ENCODE data around the gene XBP1. TPM values are rescaled to one million over a fixed set of nuclear protein-coding genes. Genes with fewer than 3 reads are reported as not detected.
"Not testable (repeated sequence)": the region's sequence is repeated elsewhere in the genome, so short reads cannot be mapped to it uniquely, and the experiment has no call there.

XBP1 gene
- total RNA-seq, 2 experiments from 2014 or later = 263 to 266 TPM

- POLR2A ChIA-PET = interaction anchor here (10.0 kb wide), 1 partner anchor 15 kb away, joined by 360 read pairs; the partner anchor contains the start of gene XBP1
- DNase-seq = no peak
- no peaks in the 10 kb centered on the region for H3K9me3 Mint-ChIP-seq
- no peak overlapping the region for H3K4me3 Mint-ChIP-seq
- no peaks in the 10 kb centered on the region for H3K27me3 Mint-ChIP-seq
- H3K27ac Mint-ChIP-seq = no peak overlapping the region
- peaks cover 55% of the 10 kb centered on the region for H3K36me3 Mint-ChIP-seq (ENCODE audit: low read depth)
- CTCF ChIA-PET = interaction anchor here (1.0 to 1.2 kb wide), 2 partner anchors 14 to 25 kb away, joined by 4 to 5 read pairs; no protein-coding TSS in a partner anchor
- H3K4me1 Mint-ChIP-seq = peaks cover 86% of the 10 kb centered on the region
Observed at GRCh38 chr22:28815111-28815510, 14.7 kb upstream of the XBP1 start.

- H3K9me3 Mint-ChIP-seq = no peaks in the 10 kb centered on the region
- H3K4me1 Mint-ChIP-seq = peaks cover 87% of the 10 kb centered on the region
- no peak for DNase-seq
- ChIA-PET CTCF (interaction anchor here (1.2 to 2.5 kb wide), 2 partner anchors 8 to 24 kb away, joined by 5 to 14 read pairs; no protein-coding TSS in a partner anchor), POLR2A (interaction anchor here (1.6 to 10.0 kb wide), 4 partner anchors 8 to 453 kb away, joined by 3 to 360 read pairs (median 34); partner anchors contain the start of genes CCDC117 and XBP1)
- H3K27ac Mint-ChIP-seq = peak overlapping the region; percentile 99
- peaks cover 58% of the 10 kb centered on the region for H3K36me3 Mint-ChIP-seq (ENCODE audit: low read depth)
- H3K27me3 Mint-ChIP-seq = no peaks in the 10 kb centered on the region
- H3K4me3 Mint-ChIP-seq = no peak overlapping the region
Observed at GRCh38 chr22:28813772-28814518, 13.6 kb upstream of the XBP1 start.

- no peaks in the 10 kb centered on the region for H3K9me3 Mint-ChIP-seq
- H3K4me3 Mint-ChIP-seq = peak overlapping the region; percentile 77
- peaks cover 85% of the 10 kb centered on the region for H3K4me1 Mint-ChIP-seq
- DNase-seq = no peak
- peak overlapping the region; percentile 99 for H3K27ac Mint-ChIP-seq
- H3K36me3 Mint-ChIP-seq (ENCODE audit: low read depth) = peaks cover 56% of the 10 kb centered on the region
- ChIA-PET CTCF (interaction anchor here (0.5 to 5.8 kb wide), 11 partner anchors 9 to 919 kb away, joined by 3 to 52 read pairs (median 5); partner anchors contain the start of genes CCDC117 and XBP1), POLR2A (interaction anchor here (0.9 to 10.0 kb wide), 10 partner anchors 10 to 893 kb away, joined by 3 to 360 read pairs (median 10); partner anchors contain the start of genes CCDC117, CHEK2, HSCB and PITPNB)
- H3K27me3 Mint-ChIP-seq = no peaks in the 10 kb centered on the region
Observed at GRCh38 chr22:28812516-28812915, 12.1 kb upstream of the XBP1 start.

GRCh38 chr22:28810821-28811491 lies 10.6 kb upstream of the XBP1 start:
- Mint-ChIP-seq H3K4me1 (peaks cover 81% of the 10 kb centered on the region), H3K4me3 (peak overlapping the region; percentile 77), H3K36me3 (ENCODE audit: low read depth) (peaks cover 58% of the 10 kb centered on the region), H3K27ac (peak overlapping the region; percentile 99), H3K27me3 (no peaks in the 10 kb centered on the region), H3K9me3 (no peaks in the 10 kb centered on the region)
- POLR2A ChIA-PET = interaction anchor here (1.0 to 10.0 kb wide), 12 partner anchors 9 to 892 kb away, joined by 3 to 360 read pairs (median 8); partner anchors contain the start of genes CCDC117, PITPNB and XBP1
- CTCF ChIA-PET = interaction anchor here (1.4 to 5.8 kb wide), 6 partner anchors 8 to 38 kb away, joined by 4 to 52 read pairs (median 16); partner anchors contain the start of gene XBP1
- peak; percentile 75 for DNase-seq

GRCh38 chr22:28808716-28809355 lies 8.5 kb upstream of the XBP1 start:
- peaks cover 43% of the 10 kb centered on the region for H3K36me3 Mint-ChIP-seq (ENCODE audit: low read depth)
- ChIA-PET POLR2A (interaction anchor here (0.9 to 10.0 kb wide), 6 partner anchors 8 to 28 kb away, joined by 3 to 360 read pairs (median 4); partner anchors contain the start of gene XBP1), CTCF (interaction anchor here (0.6 to 5.8 kb wide), 3 partner anchors 10 to 20 kb away, joined by 3 to 52 read pairs (median 28); partner anchors contain the start of gene XBP1)
- H3K27ac Mint-ChIP-seq = peak overlapping the region; percentile 60
- peaks cover 68% of the 10 kb centered on the region for H3K4me1 Mint-ChIP-seq
- H3K9me3 Mint-ChIP-seq = no peaks in the 10 kb centered on the region
- no peaks in the 10 kb centered on the region for H3K27me3 Mint-ChIP-seq
- no peak overlapping the region for H3K4me3 Mint-ChIP-seq
- DNase-seq = no peak

GRCh38 chr22:28805426-28805825 lies 5.1 kb upstream of the XBP1 start:
- H3K4me3 Mint-ChIP-seq, CTCF ChIA-PET, H3K27ac Mint-ChIP-seq, H3K27me3 Mint-ChIP-seq, DNase-seq, H3K9me3 Mint-ChIP-seq: not testable (repeated sequence)
- Mint-ChIP-seq H3K36me3 (ENCODE audit: low read depth) (peaks cover 47% of the 10 kb centered on the region), H3K4me1 (peaks cover 51% of the 10 kb centered on the region)
- POLR2A ChIA-PET = interaction anchor here (0.7 to 1.2 kb wide), 2 partner anchors 10 to 17 kb away, joined by 3 to 4 read pairs; no protein-coding TSS in a partner anchor

- H3K36me3 Mint-ChIP-seq (ENCODE audit: low read depth) = peaks cover 53% of the 10 kb centered on the region
- POLR2A ChIA-PET = interaction anchor here (1.4 to 15.8 kb wide), 3 partner anchors 9 to 30 kb away, joined by 5 to 360 read pairs (median 348); partner anchors contain the start of gene CCDC117
- H3K27ac Mint-ChIP-seq = peak overlapping the region; percentile 84
- no peaks in the 10 kb centered on the region for H3K9me3 Mint-ChIP-seq
- H3K4me3 Mint-ChIP-seq = peak overlapping the region; percentile 81
- no peaks in the 10 kb centered on the region for H3K27me3 Mint-ChIP-seq
- DNase-seq = no peak
- peaks cover 33% of the 10 kb centered on the region for H3K4me1 Mint-ChIP-seq
- CTCF ChIA-PET = interaction anchor here (0.7 to 6.1 kb wide), 6 partner anchors 9 to 202 kb away, joined by 4 to 54 read pairs (median 13); no protein-coding TSS in a partner anchor
Observed at GRCh38 chr22:28802595-28803123, 2.3 kb upstream of the XBP1 start.

GRCh38 chr22:28801845-28802594 lies 1.7 kb upstream of the XBP1 start:
- peaks cover 35% of the 10 kb centered on the region for H3K4me1 Mint-ChIP-seq
- H3K36me3 Mint-ChIP-seq (ENCODE audit: low read depth) = peaks cover 59% of the 10 kb centered on the region
- H3K9me3 Mint-ChIP-seq = no peaks in the 10 kb centered on the region
- POLR2A ChIA-PET = interaction anchor here (1.4 to 15.8 kb wide), 5 partner anchors 10 to 30 kb away, joined by 5 to 360 read pairs (median 93); partner anchors contain the start of gene CCDC117
- peak overlapping the region; percentile 84 for H3K27ac Mint-ChIP-seq
- H3K4me3 Mint-ChIP-seq = peak overlapping the region; percentile 81
- no peaks in the 10 kb centered on the region for H3K27me3 Mint-ChIP-seq
- no peak for DNase-seq
- CTCF ChIA-PET = interaction anchor here (0.7 to 6.1 kb wide), 5 partner anchors 8 to 201 kb away, joined by 4 to 54 read pairs (median 12); no protein-coding TSS in a partner anchor

- H3K4me1 Mint-ChIP-seq = peaks cover 51% of the 10 kb centered on the region
- peaks cover 74% of the 10 kb centered on the region for H3K36me3 Mint-ChIP-seq (ENCODE audit: low read depth)
- no peaks in the 10 kb centered on the region for H3K9me3 Mint-ChIP-seq
- peak overlapping the region; percentile 94 for H3K27ac Mint-ChIP-seq
- ChIA-PET CTCF (interaction anchor here (1.0 to 6.1 kb wide), 9 partner anchors 9 to 199 kb away, joined by 4 to 54 read pairs (median 5); partner anchors contain the start of gene CCDC117), POLR2A (interaction anchor here (0.9 to 15.8 kb wide), 16 partner anchors 7 to 470 kb away, joined by 3 to 360 read pairs (median 12); partner anchors contain the start of genes CCDC117, CHEK2, EWSR1 and HSCB)
- H3K4me3 Mint-ChIP-seq = peak overlapping the region; percentile 88
- no peaks in the 10 kb centered on the region for H3K27me3 Mint-ChIP-seq
- peak; percentile 51 for DNase-seq
Observed at GRCh38 chr22:28799606-28800307, 612 bp downstream of the XBP1 start.

- Mint-ChIP-seq H3K36me3 (ENCODE audit: low read depth) (peaks cover 78% of the 10 kb centered on the region), H3K9me3 (no peaks in the 10 kb centered on the region), H3K27me3 (no peaks in the 10 kb centered on the region), H3K4me1 (peaks cover 54% of the 10 kb centered on the region), H3K27ac (peak overlapping the region; percentile 94), H3K4me3 (peak overlapping the region; percentile 88)
- ChIA-PET POLR2A (interaction anchor here (1.0 to 15.8 kb wide), 13 partner anchors 8 to 471 kb away, joined by 3 to 360 read pairs (median 13); partner anchors contain the start of genes CCDC117, CHEK2, EWSR1 and HSCB), CTCF (interaction anchor here (0.7 to 6.1 kb wide), 9 partner anchors 9 to 203 kb away, joined by 3 to 54 read pairs (median 6); partner anchors contain the start of genes CCDC117 and CHEK2)
- DNase-seq = peak; percentile 43
Observed at GRCh38 chr22:28798810-28799605, 1.4 kb downstream of the XBP1 start.

Measured in activated CD4-positive, alpha-beta memory T cell treated with anti-CD3 and anti-CD28 coated beads, Interleukin-2, amount 10 ng/mL, durations not matched to agents 7 days and 5 days (primary cell).